GM21723 (cell line): Measurements from ENCODE around the gene HNRNPK.
"Not testable (repeated sequence)": the region's sequence is repeated elsewhere in the genome, so short reads cannot be mapped to it uniquely, and the experiment has no call there.

Experiments used
- ATAC-seq: cut with Tn5 transposase; IDR thresholded peaks from one replicate; pipeline ENCODE4 v1.9.1; 2021; ENCODE audit warnings: mild to moderate bottlenecking, moderate library complexity; ENCODE audit not compliant: unreplicated experiment

The HNRNPK gene

GRCh38 chr9:83977196-83977595, 2.8 kb downstream of the HNRNPK start:
- ATAC-seq: no peak

DNA sequence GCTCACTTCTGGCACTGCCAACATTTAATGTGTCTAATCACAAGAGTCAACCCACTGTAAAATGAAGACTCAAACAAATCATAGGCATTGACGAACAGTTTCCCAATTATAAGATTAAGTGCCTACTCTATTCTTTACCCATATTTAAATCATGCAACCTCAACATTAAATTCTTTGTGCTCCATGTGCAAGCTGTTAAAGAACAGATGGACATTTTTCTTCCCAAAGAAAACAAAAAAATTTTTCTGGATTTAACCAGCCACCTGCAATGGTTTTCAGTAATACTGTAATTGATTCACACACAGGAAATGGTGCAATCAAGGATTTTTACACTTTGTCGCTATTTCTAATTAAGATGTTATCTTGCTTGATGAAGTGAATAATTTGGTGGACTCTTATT, 3.6 kb downstream of the HNRNPK start:
- no peak for ATAC-seq

GRCh38 chr9:83975300-83975699, 4.7 kb downstream of the HNRNPK start:
- no peak for ATAC-seq

- ATAC-seq: no peak
Measured at GRCh38 chr9:83972286-83972685, 7.7 kb downstream of the HNRNPK start.

- ATAC-seq: no peak
Measured at GRCh38 chr9:83971485-83971884, 8.5 kb downstream of the HNRNPK start.

GRCh38 chr9:83969602-83970001, 10.4 kb downstream of the HNRNPK start:
- no peak for ATAC-seq

DNA sequence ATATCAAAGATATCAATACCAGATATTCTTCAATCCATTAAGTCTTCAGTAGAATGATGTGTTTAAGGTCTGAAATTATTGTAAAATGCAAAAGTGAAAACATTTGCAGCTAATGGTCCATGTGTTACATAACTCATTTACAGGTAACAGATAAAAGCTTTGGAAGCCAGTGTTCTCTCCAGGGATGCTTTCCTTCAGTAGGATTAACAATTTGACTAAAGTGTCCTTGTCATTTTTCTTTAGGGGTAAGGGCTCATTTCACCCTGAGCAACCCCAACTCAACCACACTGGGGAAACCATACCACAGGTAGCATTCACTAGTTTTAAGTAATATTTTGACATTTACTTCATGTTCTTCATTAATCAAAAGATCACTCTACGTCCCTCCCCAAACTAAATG, 12.9 kb downstream of the HNRNPK start:
- ATAC-seq: no peak

DNA sequence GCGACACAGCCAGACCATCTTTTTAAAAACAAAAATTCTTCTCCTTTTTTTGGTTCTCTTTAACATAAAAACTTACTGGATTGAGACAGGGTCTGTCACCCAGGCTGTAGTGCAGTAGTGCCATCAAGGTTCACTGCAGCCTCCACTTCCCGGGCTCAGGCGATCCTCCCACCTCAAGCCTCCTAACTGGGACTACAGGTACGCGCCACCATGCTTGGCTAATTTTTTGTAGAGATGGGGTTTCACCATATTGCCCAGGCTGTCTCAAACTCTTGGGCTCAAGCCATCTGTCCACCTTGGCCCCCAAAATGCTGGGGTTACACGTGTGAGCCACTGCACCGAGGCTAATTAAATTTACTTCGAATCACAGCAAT, 13.8 kb downstream of the HNRNPK start:
- no peak for ATAC-seq

GRCh38 chr9:83965350-83966208, 14.4 kb downstream of the HNRNPK start:
- no peak for ATAC-seq

- ATAC-seq: no peak
Measured at GRCh38 chr9:83964973-83965349, 15.1 kb downstream of the HNRNPK start.

GRCh38 chr9:83962165-83962564, 17.9 kb downstream of the HNRNPK start:
- ATAC-seq: no peak

- no peak for ATAC-seq
Measured at GRCh38 chr9:83960991-83961390, 19.0 kb downstream of the HNRNPK start.

DNA sequence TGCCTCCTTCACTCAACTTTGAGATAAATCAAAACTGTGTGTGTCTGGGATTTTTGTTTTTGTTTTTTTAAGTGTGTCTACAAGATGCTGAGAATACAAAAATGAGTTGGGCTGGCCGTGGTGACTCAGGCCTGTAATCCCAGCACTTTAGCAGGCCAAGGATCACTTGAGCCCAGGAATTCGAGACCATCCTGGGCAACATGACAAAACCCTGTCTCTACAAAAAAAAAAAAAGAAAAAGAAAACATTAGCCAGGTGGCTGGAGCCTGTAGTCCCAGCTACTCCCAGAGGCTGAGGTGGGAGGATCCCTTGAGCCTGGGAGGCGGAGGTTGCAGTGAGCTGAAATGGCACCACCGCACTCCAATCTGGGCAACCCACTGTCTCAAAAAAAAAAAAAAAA, 21.0 kb downstream of the HNRNPK start:
- no peak for ATAC-seq

DNA sequence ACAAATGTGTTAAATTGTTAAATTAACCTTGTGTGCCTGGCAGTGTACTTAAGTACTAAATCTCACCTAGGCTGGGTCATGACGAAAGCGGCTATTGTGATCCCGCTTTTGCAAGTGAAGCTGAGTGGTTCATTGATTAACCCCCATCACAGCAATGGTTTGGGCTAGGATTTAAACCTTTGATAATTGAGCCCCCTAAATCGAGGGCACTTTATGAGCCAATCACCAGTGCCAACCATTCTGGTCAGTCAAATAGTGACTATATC, 22.8 kb downstream of the HNRNPK start:
- ATAC-seq: no peak

GRCh38 chr9:83956436-83957247, 23.4 kb downstream of the HNRNPK start:
- ATAC-seq: peak; percentile 90

GRCh38 chr9:83956086-83956435, 24.0 kb downstream of the HNRNPK start:
- ATAC-seq: peak; percentile 64

GRCh38 chr9:83948096-83948495, 31.9 kb downstream of the HNRNPK start:
- ATAC-seq: not testable (repeated sequence)

GRCh38 chr9:83940590-83941303, 39.3 kb downstream of the HNRNPK start:
- no peak for ATAC-seq

DNA sequence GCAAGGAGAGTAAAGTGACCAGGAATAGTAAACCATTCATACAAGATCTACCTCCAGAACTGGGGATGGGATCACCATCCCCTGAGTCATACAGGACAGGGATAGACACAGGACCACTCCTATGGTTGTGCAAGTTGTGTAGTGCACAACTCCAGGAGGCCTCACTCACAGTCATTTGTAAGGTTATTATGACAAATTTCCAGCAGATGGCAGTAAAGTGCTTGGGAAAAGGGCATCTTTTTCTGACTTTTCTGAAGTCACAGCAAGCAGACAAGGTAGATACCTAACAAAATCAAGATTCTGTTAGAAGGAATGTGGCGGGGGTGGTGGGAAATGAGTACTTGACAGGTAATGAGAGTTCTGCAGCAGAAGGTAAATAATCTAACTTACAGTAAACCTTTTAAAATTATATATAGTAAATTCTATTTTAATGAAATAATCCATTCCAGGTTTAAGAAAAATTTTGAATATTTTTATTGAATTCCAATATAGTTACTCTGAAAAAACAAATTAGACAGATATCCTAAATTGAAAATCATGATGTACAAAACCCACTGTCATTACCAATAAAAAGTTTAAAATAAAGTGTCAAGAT, 42.1 kb downstream of the HNRNPK start:
- ATAC-seq: peak; percentile 76

DNA sequence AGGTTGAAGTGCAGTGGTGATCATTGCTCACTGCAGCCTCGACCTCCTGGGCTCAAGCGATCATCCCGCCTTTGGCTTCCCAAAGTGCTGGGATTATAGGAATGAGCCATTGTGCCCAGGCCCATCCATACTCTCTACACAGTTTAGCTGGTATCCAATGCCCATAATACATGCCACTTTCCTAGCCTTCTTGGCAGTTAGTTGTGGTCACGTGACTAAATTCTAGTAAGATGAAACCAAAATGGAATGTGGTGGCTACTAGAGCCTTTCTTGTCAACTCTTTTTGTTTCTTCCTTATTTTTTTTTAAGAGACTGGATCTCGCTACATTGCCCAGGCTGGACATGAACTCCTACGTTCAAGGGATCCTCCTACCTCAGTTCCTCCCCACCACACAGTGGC, 43.5 kb downstream of the HNRNPK start:
- ATAC-seq: no peak

- ATAC-seq: no peak
Measured at GRCh38 chr9:83935276-83935935, 44.6 kb downstream of the HNRNPK start.
